ENCODE data around the gene WDR86.

DNA sequence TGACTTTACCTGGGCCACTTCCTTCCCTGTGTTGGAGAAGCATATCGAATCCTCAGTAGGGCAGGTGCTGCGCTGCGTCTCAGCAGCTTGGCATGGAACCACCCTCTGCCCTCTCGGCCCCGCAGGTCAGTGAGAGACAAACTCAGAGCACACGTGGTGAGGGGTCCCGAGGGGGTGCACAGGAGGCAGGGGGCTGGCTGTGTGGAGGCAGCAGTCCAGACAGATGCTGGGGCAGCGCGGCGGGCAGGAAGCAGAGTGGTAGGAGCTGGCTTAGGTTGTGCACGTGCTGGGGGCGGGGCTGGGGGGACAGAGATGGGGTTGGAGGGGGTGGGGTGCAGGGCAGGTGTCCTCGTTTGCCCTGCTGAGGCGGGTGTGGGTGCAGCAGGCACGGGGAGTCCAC lies 35.1 kb downstream of the WDR86 start:
- no peak for TF ChIP-seq GATA3 (IDR thresholded peaks at IDR 0.05; ENCODE audit: low read depth, low read length)
- no peak for TF ChIP-seq GATA2 (IDR thresholded peaks at IDR 0.05; ENCODE audit: low read depth, low read length)
